CMK (cell line): ENCODE data around the gene IGSF10.

Experiments used
- DNase-seq: peaks from one replicate; pipeline ENCODE4 v3.0.0-alpha.2; 2010; ENCODE audit warnings: low read depth

The IGSF10 gene

DNA sequence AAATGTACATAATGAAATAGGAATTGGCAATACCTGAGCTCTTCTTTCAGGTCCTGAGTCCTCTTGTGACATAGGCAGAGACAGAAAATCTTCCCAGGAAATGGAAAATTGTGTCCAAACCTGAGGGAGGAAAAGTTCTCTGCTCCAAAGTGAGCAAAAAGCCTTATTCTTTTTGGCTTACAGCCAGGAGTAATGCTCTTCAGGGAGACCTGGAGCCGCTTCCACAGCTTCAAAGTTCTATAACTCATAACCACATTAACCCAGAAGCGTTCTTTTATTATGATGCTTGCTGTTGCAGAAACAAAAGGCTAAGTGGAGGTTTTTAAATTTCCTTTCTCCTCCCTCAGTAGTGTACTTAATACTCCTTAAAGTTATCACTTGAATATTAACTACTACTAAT, 633 bp downstream of the IGSF10 start:
- no peak for DNase-seq

GRCh38 chr3:151459358-151459757, 1.5 kb downstream of the IGSF10 start:
- no peak for DNase-seq

GRCh38 chr3:151456065-151456464, 4.8 kb downstream of the IGSF10 start:
- no peak for DNase-seq

- no peak for DNase-seq
Observed at GRCh38 chr3:151452841-151453240, 8.0 kb downstream of the IGSF10 start.

- DNase-seq: no peak
Observed at GRCh38 chr3:151452368-151452767, 8.5 kb downstream of the IGSF10 start.

- DNase-seq: no peak
Observed at GRCh38 chr3:151446002-151446340, 14.9 kb downstream of the IGSF10 start.

DNA sequence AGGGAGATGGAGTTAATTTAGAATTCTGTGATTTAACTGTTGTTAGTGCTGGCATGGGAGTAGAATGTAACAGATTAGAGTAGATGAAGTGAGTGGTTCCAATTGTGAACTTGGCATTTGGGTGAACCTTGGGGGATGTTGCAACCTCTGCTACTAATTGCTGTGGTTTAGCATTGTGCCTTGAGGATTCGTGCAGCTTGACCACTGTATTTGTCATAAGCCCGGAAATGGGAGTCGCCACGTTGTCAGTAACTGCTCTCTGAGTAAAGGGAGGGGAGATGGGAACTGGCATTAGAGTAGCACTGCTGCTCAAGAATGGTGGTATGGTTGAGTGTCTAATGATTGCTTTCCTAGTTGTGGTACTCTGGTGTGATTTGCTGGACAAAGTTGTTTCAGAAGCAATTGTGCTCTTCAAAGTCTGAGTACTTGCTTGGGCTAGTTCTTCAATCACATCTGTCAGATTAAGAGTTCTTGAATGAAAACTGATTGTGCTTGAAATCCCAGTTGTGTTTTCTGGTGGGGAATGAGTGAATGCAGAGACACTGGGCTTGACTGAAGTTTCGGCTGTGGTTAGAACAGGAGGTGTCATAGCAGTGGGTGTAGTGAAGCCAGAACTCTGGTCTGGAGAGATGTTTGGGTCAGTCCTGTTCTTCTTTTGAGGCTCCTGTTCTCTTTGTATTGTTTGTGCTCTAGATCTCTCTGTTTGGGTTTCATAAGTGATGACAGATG, 15.4 kb downstream of the IGSF10 start:
- DNase-seq: peak; percentile 15

DNA sequence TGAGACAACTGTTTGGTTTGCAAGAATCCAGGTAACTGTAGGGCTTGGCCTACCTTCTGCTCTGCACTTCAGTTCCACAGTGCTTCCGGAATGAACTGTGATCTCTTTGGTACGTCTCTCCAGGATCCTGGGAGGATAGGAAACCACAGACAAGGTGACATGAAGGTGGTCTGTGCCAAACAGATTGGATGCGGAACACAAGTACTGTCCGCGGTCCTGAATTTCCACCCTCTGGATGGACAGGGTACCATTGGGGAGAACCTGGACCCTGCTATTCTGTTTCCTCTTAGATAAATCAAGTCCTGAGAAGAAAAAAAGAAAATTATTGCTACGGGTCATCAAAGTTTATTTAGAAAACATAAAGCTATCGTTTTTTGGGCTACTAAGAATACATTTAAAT, 17.3 kb downstream of the IGSF10 start:
- no peak for DNase-seq

- no peak for DNase-seq
Observed at GRCh38 chr3:151440940-151441339, 19.9 kb downstream of the IGSF10 start.

GRCh38 chr3:151439652-151440125, 21.2 kb downstream of the IGSF10 start:
- peak; percentile 29 for DNase-seq

DNA sequence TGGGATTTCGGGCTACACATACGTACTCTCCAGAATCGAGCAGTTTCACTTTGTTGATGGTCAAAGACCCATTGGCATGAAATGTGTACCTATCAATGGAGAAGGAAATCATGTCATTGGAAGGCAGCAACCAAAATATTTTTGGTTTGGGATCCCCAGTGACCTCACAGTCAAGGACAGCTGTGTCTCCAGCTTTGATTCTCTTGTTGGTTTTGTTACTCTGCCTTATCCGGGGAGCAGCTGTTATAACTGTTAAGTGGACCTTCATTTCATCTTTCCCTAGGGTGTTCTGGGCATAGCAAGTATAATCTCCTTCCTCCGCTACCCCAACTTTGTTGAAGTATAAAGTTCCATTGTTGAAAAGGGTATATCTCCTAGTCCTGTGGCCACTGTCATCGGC, 23.0 kb downstream of the IGSF10 start:
- no peak for DNase-seq

DNA sequence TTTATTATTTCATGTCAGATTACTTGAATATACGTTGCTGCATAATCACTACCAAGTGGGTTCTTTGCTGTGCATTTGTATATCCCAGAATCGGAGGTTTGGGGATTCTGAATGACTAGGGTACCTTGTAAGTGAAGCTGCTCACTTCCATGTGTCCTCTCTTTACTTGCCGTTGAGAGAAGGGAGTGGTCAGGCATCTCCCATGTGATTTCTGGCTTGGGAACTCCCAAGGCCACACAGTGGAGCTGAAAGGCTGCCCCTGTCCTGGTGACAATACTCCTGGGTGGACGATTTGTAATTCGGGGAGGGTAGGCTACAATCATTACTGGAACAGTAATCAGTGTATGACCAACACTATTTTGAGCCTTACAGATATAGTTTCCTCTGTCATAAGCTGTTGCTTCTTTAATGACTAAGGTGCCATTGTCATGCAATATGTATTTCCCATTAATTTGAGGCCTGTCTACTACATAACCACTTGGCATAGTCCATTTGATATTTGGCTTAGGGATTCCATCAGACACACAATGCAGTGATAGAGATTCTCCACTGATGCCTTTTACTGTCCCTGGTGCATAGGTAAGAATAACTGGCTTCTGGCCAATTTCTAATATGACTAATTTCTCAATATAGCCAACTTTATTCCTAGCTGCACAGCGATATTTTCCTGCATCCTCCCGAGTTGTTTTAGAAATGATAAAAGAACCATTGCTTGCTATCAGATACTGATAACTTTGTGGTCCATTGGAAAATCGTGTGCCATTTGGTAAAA, 24.0 kb downstream of the IGSF10 start:
- no peak for DNase-seq

GRCh38 chr3:151434151-151434890, 26.5 kb downstream of the IGSF10 start:
- DNase-seq: no peak

DNA sequence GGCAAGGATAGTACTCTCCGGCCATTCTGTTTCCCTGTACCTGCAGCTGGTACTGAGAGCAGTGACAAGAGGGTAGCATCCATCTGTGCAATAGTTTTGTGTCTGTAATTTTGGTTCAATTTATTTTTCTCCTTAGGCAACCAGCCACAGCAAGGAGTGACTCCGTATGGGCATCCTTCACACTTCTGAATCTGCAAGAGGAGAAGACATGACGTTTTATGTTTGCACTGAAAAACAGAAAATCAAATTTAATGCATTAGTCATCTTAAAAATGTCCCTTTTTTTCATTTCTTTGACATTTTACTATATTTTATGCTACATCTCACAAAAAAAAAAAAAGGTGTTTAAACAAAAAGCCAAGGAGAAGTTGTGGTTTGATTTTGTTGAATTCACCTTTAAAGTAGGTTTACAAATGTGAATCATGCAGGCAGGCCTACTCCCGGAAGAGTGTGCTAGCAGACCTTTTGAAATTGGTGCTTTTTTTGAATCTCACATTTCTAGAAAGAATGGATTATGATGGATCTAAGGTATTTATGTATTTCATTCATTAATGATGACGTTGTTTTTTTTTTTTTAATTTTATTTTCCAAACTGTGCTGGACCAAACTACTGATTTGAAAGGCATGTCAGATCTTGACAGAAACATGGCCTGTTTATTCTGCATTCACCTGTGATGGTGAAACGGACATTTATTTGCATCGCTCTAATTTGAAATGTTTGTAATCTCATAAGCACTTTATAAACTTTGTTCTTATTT, 28.1 kb downstream of the IGSF10 start:
- DNase-seq: no peak

DNA sequence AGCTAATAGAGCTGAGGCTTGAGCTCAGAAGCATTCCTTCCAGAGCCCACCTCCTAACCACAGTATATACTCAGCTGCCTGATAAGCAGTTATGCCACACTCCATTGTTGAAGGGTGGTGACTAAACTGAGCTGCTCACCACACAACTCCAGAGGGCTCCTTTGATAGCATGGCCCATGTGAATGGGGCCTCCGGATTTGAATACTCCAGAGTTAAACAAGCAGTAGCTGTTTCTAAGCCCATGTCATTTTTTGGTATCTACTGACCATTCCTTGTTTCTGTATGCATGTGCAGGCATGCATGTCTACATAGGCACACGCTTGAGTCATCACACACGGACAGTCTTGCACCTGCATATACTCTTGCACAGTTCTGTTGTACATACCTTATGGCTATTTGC, 28.9 kb downstream of the IGSF10 start:
- peak; percentile 77 for DNase-seq

DNA sequence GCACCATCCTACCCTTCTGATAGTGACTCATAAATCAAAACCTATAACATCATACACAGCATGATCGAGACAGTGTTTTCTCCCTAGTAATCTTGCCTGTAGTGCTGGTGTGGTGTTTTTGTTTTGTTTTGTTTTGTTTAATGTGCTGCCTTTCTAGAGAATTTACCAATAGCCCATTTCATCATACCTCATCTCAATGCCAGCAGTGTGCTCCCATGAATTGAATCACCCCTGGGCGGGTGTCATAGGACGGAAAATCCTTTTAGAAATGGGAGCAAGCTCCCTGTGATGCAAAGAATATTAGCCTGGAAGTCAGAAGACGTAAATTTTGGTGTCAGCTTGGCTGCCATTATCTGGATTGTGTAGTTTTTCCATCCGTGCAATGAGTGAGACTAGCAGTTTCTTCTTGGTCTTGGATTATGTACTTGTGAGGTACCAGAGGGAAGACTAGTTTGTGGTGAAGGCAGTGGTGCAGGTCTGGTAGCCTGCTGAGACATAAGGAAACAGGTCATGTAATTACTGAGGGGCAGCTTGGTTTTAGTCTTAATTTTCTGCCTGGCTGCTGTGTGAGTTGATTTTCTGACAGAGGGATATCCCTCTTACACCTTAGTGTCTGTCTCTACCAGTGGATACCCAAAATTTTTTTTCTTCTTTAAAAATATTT, 29.9 kb downstream of the IGSF10 start:
- no peak for DNase-seq

DNA sequence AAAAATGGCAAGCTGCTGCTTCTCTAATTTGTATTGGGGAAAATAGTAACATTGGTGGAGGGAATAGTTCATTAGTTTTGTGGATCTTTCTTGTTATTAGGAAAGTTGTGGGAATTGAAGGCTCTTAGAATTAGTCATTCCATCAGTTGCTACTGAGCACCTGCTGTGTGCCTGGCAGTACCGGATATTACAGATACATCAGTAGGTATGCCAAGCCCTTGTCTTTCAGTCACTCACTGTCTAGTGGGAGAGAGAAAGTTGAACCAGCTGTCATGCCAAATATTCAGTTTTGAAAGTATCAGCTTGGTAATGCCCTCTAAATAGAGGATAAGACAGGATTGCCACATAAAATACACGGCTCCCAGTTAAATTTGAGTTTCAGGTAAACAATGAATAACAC, 32.5 kb downstream of the IGSF10 start:
- DNase-seq: no peak

- peak; percentile 17 for DNase-seq
Observed at GRCh38 chr3:151426341-151426657, 34.6 kb downstream of the IGSF10 start.

GRCh38 chr3:151425627-151426340, 35.1 kb downstream of the IGSF10 start:
- DNase-seq: no peak

GRCh38 chr3:151423091-151423490, 37.8 kb downstream of the IGSF10 start:
- DNase-seq: no peak

GRCh38 chr3:151421938-151422337, 38.9 kb downstream of the IGSF10 start:
- no peak for DNase-seq
